Thyroid gland (tissue), 4 donors: ENCODE measurements around the gene CRY1.

Experiments used
- POLR2A ChIP-seq, 2 donors: fragments of 450-650 bp; IDR thresholded peaks; one replicate each; pipeline ENCODE4 v1.6.1; 2017; ENCODE audit warnings: antibody characterized with exemption in 2 of 2, mild to moderate bottlenecking in 2 of 2, moderate library complexity in 1 of 2
- TF ChIP-seq, protein P1 (sequence below), 6 experiments: fragments of 200-600 bp in 3 of 6; fragments of 450-650 bp in 3 of 6; sonication (generic) in 3 of 6; IDR thresholded peaks; one replicate each; pipeline ENCODE4 v1.5.1; 2016 to 2019; ENCODE audit warnings: antibody characterized with exemption in 6 of 6, mild to moderate bottlenecking in 2 of 6, inconsistent platforms in 1 of 6, moderate library complexity in 1 of 6

DNA sequence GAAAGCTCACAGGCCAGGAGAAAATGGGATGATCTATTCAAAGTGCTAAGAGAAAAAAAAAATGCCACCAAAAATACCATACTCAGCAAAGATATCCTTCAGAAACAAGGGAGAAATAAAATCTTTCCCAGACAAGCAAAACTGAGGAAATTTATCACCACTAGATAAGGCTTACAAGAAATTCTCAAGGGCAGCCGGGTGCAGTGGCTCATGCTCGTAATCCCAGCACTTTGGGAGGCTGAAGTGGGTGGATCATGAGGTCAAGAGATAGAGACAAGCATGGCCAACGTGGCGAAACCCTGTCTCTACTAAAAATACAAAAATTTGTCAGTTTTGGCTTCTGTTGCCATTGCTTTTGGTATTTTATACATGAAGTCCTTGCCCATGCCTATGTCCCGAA lies 48.2 kb downstream of the CRY1 start:
- TF ChIP-seq, protein P1, sequence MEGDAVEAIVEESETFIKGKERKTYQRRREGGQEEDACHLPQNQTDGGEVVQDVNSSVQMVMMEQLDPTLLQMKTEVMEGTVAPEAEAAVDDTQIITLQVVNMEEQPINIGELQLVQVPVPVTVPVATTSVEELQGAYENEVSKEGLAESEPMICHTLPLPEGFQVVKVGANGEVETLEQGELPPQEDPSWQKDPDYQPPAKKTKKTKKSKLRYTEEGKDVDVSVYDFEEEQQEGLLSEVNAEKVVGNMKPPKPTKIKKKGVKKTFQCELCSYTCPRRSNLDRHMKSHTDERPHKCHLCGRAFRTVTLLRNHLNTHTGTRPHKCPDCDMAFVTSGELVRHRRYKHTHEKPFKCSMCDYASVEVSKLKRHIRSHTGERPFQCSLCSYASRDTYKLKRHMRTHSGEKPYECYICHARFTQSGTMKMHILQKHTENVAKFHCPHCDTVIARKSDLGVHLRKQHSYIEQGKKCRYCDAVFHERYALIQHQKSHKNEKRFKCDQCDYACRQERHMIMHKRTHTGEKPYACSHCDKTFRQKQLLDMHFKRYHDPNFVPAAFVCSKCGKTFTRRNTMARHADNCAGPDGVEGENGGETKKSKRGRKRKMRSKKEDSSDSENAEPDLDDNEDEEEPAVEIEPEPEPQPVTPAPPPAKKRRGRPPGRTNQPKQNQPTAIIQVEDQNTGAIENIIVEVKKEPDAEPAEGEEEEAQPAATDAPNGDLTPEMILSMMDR (IDR thresholded peaks at IDR 0.05) = no peak
- no peak for TF ChIP-seq POLR2A (IDR thresholded peaks at IDR 0.05)
